HG02970 (cell line): Measurements from ENCODE around the gene PEX14.

Source experiments
- ATAC-seq: cut with Tn5 transposase; IDR thresholded peaks from one replicate; pipeline ENCODE4 v1.9.1; 2021; ENCODE audit warnings: mild to moderate bottlenecking, moderate library complexity, moderate number of reproducible peaks; ENCODE audit not compliant: unreplicated experiment, low FRiP score

The PEX14 gene

DNA sequence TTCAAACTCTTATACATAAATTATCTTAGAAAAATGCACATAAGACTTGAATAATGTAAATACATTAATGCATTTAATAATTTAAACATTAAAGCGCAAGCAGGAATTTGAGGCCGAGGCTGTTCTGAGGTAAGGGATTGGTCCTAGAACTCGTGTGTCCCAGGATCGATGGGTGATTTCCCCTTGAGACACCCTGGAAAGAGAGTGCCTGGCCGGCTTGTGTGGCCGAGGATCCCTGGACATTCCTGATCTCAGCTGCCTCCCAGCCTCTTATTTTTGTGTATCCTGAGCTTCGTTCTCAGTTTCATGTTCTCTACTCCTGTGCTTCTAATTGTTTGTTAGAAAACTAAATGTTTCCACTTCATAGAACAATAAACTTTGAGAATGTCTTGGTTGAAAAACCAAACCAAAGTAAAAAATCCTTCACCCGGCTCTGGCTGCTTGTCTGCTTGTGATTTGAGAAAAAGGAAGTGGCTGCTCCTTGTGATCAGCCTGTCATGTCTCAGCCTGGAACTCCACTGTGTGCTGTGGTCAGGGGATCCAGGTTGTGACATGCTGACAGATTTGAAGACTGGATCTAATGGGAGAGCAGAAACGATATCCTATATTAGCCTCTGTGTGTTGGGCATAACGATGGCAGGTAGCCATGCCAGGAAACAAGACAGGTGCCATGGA is 40.7 kb downstream of the PEX14 start:
- ATAC-seq: no peak

DNA sequence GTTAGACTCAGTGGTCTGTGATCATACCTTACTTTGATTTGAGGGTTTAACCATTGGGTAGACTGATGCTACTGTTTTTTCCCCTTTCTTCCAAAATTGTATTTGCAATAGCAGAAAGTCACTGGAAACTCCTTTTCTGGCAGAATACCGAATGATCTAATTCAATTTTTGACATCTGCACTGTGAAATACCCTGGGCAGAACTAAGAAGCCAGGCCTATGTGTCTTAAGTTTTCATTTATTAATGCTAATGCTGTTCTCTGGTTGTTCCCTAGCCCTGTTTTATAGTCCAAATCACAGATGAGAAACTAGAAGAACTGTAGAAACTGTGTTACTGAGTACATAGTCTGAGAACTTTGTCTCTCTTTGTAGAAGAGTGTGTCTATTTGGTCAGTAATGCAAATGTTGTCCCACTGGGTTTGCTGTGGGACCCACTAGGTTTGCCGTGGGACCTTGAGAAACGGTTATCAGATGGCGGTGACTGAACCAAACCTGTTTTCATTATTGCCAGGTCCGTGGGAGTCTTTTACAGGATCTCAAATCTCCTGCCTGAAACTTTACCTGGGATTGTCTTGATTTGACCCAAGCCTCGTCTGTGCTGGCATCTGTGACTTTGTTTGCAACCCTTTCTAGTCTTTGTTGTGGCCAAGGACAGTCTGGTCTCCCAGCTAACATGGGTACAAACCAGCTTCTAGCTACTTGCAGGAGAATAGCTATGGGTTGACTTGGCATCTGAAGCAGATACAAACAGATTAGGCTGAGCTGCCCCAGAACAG is 41.4 kb downstream of the PEX14 start:
- no peak for ATAC-seq

- ATAC-seq: no peak
Observed at GRCh38 chr1:10516925-10517676, 42.4 kb downstream of the PEX14 start.

DNA sequence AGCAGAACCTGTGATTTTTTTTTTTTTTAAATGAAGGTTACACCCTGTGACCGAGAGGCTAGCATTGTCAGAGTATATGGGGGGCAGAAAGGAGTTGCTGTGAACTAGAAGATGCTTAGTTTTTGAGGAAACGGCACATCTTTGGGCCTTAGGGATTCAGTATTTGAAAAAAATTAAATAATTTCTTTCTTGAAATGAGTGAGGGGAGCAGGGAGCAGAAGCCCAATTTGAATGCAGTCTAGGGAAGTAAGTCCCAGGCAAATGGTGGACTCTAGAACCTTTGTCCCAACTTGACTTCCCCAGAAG is 42.9 kb downstream of the PEX14 start:
- no peak for ATAC-seq

DNA sequence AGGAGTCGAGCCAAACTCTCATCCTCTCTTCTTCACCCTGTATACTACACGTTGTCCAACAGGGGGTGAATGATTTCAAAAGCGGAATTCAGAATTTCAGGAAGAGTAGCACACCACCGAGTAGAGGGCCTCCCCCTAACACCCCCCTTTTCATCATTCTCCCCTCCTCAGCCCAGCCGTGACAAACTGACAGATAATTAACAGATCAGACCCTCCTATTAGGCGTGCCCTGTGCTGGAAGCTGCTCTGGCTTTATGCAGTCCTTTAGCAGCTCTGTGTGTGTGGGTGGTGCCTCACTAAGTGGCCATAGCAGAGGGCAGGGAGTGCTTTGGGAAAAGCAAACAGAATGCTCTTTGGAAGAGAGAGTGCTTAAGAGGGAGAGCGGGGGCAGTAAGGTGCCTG is 44.3 kb downstream of the PEX14 start:
- ATAC-seq: no peak

DNA sequence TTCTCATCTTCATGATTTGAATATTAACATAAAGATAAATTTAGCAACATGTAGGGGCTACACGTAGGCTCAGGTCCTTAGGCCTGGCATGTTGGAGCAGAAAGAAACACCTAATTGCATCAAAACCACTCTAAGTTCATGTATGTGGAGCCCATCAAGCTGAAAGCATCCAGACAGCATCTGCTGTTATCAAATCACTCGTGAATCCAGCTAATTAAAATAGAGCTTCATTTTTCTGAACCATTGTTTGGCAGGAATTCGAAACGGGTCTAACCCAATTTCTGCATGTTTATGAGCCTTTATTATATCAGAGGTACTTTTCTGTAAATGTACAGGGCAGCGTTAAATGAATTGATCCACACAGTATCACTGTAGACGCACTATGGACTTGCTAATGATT is 45.7 kb downstream of the PEX14 start:
- no peak for ATAC-seq

DNA sequence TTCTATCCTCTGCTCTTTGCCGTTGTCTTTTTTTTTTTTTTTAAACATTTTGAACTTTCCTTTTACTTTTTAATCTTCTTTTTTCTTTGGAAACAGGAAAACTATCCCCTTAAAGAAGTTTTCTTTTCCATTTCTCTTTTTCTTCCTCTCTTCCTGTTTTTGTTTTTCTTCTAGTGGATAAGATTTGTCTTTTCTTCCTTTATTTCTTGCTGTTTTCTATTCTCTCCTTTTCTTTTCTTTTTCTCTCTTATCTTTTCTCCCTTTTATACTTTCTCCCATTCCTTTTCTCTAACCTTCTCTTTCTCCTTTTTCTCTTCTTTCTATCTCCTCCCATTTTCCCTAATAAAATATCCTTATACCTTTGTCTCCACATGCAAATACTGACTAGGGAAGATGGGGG is 46.2 kb downstream of the PEX14 start:
- no peak for ATAC-seq

DNA sequence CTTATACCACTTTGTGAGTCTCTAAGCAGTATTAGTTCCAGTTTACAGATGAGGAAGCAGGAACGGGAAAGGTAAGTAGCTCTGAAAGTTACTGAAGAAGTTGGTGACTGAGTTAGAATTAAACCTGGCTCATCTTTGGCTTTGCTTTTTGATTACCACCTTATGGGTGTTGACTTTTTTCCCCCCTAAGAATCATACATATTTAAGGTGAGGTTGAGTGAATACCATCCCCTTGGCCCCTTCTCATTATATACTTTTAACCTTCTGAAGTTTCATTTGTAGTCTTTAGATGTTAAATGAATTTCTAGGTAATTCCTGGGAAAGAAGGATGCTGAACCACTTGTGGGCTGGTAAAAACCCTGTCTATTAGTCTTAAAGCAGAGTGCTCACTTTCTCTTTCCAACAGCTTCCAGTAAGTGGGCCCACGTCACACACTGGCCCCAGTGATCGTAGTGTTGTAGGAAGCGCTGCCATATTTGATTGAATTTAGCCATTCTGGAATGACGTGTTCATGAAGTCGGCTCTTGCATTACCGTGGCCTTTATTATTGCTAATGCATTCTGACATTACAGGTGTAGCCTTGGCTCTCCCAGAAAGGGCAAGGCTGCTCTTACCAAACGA is 46.9 kb downstream of the PEX14 start:
- no peak for ATAC-seq

GRCh38 chr1:10522322-10522860 is 47.6 kb downstream of the PEX14 start:
- no peak for ATAC-seq

DNA sequence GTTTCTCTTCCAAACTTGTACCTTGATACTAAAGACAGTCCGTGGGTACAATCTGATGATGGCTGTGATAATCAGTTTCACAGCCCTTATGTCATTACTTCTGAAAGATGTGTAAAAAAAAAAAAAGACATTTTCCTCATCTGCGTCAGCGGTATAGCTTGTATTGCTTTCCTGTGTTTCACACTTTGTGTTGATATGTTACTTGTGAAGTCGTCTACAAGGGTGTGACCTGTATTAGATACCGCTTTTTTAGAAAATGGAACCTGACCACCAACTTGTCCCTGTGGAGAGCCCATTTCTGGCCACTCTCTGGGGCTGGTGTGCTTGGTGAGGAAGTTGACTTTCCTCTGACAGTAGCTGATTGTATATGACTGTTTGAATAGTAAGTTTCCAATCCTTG is 50.5 kb downstream of the PEX14 start:
- ATAC-seq: no peak

DNA sequence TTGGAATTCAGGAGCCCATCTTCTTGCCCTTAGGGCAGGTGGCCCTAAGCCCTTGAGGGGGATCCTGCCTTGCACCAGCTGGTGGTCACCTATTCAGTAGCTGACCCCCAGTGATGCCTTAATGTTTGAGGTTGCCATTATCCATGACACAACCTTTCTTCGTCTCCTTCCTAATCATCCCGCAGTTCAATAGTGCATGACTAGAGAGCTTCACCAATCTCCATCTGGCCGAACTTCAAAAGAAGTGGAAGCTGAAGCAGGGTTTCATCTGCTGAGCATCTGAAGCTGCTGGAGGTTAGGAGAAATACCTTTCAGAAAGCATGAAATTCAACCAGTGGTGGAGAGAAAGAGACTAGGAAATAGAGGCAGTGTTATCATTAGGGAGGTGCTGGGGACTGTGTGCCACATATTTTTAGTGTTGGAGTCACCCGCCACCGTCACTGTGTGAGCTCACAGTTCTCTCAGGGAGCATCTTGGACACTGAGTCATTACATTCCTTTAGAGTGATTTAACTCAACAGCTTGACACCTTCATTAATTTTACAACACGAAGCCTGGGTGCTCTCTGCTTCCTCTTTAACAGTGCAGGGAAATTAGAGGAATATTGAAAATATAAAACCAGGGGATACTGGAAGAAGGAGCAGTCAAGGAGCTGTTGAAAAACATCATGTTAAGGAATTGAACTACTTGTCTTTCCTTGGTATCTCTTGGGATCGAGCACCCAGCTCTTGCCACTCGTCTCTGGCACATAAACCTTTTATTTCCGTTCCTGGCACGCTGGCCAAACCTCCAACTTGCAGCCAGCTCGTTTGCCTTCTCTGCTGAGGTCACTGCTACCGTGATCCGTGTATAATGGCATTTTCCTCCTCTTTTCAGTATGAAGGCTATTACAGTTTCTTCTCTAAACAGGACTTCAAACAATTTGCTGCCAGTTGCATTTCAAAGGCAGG is 53.6 kb downstream of the PEX14 start:
- ATAC-seq: no peak

GRCh38 chr1:10529091-10529490 is 54.3 kb downstream of the PEX14 start:
- ATAC-seq: no peak

DNA sequence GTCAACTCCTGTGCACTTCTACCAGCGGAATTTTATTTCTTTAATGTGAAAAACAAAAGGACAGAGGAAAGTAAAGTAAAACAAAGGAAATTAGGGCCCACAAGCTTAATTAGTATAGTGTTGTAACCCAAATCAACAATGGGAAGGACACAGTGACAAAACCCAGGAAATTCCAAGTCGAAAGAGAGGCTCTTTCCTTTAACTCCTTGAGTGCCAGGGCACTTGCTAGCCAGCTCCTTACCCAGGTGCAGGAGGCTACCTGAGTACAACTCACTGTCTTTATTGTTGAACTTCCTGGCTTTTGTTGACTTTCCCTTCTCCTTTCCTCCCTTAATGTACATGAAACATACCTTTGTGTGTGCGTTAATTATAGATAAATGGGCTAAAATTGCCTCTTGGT is 55.0 kb downstream of the PEX14 start:
- no peak for ATAC-seq

DNA sequence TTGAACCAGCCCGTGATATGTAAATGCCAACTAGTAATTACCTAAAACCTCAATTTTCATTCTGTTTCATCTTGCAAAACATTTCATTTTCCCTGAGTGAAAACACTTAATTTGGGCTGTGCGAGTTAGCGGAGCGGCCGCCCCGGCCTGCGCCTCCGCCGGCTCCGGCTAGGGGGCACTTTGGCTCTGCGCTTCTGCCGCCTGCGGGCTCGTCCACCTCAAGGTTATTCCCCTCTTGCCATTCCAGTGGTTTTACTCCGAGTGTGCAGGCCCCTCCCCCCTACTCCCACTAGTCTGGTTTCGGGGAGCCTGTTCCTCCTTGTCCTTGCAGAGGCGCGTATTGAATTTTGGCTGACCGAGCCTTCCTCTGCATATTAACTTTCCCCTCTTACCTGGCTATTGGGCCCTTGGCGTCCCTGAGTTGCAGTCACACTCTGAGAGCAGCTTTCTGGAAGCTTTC is 55.6 kb downstream of the PEX14 start:
- no peak for ATAC-seq

- no peak for ATAC-seq
Observed at GRCh38 chr1:10530756-10531495, 56.2 kb downstream of the PEX14 start.

- ATAC-seq: no peak
Observed at GRCh38 chr1:10532362-10532761, 57.6 kb downstream of the PEX14 start.

DNA sequence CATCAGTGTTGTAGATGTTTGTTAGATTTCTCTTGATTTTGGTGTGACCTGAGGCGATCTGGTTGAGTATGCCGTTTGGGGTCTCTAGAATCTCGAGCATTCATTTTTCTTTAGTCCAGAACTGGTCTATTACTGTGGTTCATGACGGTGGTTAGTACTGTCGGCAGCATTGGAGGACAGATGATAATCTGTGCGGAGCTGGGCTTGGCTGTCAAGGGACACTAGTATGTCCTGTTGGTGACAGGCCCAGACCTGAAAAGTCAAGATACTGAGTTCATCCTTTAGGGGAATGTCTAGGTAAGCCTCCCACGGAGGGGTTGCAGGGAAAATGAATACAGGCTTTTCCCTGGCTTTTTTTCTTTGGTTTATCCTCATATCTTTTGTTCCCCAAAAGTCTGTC is 59.8 kb downstream of the PEX14 start:
- ATAC-seq: no peak

GRCh38 chr1:10536133-10536770 is 61.5 kb downstream of the PEX14 start:
- ATAC-seq: no peak
